NCI-H2227 (cell line): ENCODE results near the gene TGFBR3L.
"Not testable (repeated sequence)": the region's sequence is repeated elsewhere in the genome, so short reads cannot be mapped to it uniquely, and the experiment has no call there.

Experiments used
- DNase-seq: peaks from one replicate; lab custom pipeline; 2025; ENCODE audit not compliant: unreplicated experiment; lab: John Stamatoyannopoulos, UW

TGFBR3L gene

DNA sequence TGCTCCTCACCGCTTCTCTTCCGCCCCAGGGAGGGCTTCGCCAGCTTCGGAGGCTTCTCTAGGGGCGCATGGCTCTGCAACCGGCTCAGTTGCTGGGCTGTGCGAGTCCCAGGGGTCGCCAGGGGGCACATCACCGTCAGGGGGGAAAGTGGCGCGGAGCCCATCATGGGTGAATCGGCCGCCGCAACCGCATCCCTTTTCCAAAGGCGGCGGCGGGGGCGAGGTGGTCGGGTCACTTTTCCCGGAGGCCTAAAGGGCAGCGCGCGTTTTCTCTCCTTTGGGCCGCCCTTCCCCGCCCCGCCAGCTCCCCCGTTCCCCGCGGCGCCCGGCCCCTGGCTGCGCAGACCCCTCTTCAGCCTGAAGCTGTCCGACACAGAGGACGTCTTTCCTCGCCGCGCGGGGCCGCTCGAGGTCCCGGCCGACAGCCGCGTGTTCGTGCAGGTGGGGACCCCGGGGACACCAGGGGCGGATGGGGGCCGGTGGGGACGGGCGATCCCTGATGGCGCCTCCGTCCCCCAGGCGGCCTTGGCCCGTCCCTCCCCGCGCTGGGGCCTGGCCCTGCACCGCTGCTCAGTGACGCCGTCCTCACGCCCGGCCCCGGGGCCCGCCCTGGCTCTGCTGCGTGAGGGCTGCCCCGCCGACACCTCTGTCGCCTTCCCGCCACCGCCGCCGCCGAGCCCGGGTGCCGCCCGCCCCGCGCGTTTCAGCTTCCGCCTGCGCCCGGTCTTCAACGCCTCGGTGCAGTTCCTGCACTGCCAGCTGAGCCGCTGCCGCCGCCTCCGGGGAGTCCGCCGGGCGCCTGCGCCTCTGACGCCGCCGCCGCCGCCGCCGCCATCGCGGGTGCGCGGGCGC, 1.7 kb downstream of the TGFBR3L start:
- peak; percentile 11 for DNase-seq

GRCh38 chr19:7916955-7917266, 2.3 kb downstream of the TGFBR3L start:
- DNase-seq, result no peak

DNA sequence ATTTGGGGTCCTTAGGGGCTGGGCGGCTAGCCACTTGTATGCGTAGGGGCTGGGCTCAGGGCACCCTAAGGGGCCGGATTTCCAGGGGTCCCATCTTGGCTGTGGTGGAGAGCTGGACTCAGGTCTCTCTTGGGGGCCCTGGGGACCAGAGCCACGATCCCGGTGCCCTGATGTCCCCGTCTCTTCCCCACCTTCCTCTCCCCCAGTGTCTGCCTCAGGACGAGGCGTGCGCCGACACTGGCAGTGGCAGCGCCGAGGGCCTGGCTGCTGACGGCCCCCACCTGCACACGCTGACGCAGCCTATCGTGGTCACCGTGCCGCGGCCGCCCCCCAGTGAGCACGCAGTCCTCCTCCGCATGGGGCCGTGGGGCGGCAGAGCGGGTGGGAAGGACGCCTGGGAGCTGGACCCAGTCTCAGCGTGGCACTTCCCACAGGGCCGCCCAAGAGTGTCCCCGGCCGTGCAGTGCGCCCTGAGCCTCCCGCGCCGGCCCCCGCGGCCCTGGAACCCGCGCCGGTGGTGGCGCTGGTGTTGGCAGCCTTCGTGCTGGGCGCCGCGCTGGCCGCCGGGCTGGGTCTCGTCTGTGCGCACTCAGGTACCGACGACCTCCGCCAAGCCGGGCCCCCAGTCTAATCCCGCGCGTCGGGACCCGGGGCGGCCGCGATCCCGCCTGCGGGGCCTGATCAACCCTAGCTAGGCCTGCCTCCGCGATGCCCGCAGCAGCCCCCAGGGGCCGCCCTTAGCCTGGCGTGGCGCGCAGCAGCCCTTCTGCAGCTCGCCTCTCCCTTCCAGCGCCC, 2.8 kb downstream of the TGFBR3L start:
- DNase-seq, result no peak

DNA sequence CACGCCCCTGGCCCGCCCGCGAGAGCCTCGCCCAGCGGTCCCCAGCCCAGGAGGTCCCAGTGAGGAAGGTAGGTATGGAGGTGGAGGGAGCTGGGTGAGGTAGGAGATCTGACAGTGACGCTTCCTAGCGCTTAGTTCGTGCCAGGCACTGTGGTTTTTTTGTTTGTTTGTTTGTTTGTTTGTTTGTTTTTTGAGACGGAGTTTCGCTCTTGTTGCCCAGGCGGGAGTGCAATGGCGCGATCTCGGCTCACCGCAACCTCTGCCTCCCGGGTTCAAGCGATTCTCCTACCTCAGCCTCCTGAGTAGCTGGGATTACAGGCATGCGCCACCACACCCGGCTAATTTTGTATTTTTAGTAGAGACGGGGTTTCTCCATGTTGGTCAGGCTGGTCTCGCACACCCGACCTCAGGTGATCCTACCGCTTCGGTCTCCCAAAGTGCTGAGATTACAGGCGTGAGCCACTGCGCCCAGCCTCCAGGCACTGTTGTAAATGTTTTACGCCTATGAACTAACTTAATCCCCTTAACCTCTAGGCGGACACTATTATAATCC, 3.5 kb downstream of the TGFBR3L start:
- not testable (repeated sequence) for DNase-seq

DNA sequence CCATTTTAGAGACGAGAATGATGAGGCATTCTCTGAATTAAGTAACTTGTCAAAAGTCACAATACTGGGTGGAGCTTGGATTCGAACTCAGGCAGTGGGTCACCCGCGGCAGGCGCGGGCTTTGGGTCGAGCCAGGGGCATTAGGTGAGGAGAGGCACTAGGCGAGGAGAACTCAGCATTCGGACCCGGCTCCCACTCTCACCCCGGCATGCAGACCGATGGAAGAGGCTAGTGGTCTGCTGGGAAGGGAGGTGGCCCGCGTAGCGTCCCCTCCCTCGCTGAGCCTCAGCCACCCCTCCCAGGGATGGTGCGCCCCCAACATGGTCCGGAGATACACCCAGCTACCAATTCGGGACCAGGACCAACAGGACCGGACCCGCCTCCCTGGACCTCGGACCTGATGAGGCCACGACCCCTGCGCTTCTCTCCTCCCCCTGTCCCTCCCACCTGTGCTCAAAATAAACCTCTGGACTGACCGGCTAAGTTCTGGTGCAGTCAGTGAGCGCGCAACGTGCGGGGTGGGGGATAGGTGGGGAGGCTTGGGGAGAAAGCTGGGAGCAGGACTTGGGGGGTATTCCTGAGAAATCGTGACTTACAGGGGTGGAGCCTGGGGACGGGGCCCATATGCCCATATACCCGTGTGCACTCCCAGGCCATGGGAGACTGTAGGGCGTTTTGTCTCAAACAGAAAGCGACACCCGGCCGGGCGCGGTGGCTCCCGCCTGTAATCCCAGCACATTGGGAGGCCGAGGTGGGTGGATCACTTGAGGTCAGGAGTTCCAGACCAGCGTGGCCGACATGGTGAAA, 4.2 kb downstream of the TGFBR3L start:
- DNase-seq, result no peak

DNA sequence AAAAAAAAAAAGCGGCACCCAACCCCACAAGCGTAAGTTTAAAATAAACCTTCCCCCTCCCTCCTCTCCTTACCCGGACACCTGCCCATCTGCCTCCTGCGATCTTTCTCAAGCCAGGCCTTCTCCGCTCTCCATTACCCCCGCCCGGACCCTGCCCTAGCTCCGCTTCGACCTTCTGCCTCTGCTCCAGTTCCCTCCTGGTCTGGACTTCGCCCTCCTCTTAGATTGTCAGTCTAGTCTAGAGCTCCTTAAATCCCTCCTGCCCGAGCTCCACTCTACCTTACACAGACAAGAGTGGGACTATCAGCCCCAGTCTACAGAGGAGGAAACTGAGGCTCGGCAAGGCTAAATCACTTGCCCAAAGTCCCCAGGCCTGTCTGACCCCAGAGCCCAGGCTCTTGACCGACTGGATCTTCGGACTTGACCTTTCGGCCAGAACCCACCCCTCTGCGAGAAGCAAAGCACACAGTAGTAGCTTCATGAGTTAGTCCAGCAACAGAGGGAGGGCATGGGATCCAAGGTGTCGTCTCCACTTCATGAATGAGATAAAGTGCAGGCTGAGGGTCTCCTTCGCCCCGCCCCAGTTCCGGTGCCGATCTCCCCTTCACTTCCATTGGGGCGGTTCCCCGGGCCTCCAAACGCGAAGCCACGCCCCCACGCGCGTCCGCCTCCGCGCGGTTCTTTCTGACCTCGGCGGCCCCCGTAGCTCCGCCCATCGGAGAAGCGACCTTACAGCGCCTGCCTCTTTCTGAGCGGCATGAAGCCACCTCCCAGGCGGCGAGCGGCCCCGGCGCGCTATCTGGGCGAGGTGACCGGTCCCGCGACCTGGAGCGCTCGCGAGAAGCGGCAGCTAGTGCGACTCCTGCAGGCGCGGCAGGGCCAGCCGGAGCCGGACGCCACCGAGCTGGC, 5.2 kb downstream of the TGFBR3L start, which contains the start of gene SNAPC2:
Gene SNAPC2 (plus strand): TSS at position 729 of the 909 bp plus-strand sequence. CDS start 29 bp downstream, at position 758.
- DNase-seq, result peak; percentile 96

- peak; percentile 98 for DNase-seq
Observed at GRCh38 chr19:7920519-7921301, 6.1 kb downstream of the TGFBR3L start.

GRCh38 chr19:7921302-7921966, 6.8 kb downstream of the TGFBR3L start:
- peak; percentile 66 for DNase-seq

- no peak for DNase-seq
Observed at GRCh38 chr19:7921967-7922835, 7.6 kb downstream of the TGFBR3L start.

GRCh38 chr19:7922836-7923195, 8.2 kb downstream of the TGFBR3L start:
- DNase-seq, result no peak

DNA sequence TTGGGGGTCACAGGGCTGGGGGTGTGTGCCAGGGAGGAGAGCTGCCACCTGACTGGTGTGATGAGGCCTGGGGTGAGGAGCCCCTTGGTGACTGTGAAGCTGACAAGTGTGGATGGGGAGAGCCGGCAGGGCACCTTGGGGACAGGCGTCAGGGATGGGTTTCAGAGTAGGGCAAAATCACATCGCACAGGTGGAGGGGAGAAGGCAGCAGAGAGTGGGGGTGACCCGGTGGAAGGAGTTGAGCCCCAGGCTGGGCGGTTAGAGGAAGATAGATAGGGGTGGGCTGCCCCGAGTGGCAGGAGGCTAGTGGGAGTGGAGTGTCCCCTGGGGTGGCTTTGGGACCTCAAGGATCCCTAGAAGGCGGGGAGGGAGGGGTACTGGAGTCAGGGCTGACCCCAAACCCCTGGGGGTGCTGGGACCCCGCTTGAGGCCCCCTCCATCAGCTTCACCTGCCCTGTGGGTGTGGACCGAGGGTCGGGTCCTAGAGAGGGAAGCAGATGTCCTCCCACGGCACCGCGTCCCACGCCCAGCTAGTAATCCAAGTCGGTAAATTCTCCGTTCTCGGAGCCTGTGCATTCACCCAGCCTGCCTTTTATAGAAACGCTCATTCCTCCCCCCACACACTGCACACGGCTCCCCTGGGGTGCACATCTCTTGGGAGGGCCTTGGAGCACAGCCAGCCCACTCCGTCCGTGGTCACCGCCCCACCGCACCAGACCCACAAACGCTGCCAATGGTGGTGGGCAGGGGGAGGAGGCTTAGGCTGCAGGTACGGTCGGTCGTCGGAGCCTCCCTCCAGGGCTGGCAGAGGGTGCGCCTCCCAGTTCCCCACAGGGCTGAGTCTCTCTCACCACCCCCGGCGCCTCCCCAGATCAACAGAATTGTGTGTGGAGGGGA, 8.9 kb downstream of the TGFBR3L start:
- DNase-seq, result peak; percentile 21

- no peak for DNase-seq
Observed at GRCh38 chr19:7924241-7924640, 9.6 kb downstream of the TGFBR3L start.

- no peak for DNase-seq
Observed at GRCh38 chr19:7924651-7925170, 10.1 kb downstream of the TGFBR3L start.

GRCh38 chr19:7925171-7925851, 10.7 kb downstream of the TGFBR3L start:
- DNase-seq, result peak; percentile 87

DNA sequence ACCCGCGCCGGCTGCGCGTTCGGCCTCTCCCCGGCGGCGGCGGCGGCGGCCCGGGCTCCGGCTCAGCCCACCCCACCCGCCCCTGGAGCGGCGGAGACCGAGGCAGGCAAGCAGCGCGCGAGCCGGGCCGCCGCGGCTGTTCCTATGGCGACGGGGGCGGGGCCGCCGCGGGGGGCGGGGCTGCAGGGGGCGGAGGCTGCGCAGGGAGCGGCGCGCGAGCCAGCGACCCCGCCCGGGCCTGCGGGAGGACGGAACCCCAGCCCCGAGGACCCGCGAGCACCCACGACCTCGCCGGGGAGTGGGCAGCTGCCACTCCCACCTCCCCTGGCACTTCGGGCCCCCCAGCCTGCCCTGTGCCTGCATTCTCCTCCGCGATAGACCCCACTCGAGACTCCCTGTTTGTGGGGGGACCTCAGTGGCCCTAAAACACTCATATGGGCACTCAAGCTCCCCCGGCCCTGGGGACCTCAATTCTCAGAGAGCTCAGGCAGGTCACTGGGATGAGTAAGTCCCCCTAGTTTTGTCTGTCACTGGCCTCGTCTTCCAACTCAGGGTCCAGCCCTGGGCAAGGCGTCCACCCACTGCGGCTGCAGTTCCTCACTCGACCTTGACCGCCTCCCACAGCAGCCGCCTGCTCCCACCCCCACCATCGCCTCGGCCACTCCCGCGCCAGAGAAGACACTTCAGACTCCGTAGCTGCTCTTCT, 11.5 kb downstream of the TGFBR3L start, which contains the start of gene CTXN1:
Gene CTXN1 (minus strand): TSS at position 115 of the 706 bp plus-strand sequence. CDS start 597 bp downstream, outside the sequence.
- DNase-seq, result peak; percentile 75
